Activated B cell treated with CpG ODN at 0.5 μM for 24 hours (primary cell): Measurements from ENCODE around the gene PHF2. TPM values are rescaled to one million over a fixed set of nuclear protein-coding genes. Genes with fewer than 3 reads are reported as not detected.

Source experiments
- ATAC-seq: fragments of 200-7000 bp; cut with Tn5 transposase; one replicate; pipeline ENCODE4 v1.10.0; 2021; ENCODE audit warnings: low read depth, mild to moderate bottlenecking, moderate library complexity
- CTCF ChIA-PET: fragments of 350-600 bp; sonication (Branson Sonifier 250); formaldehyde crosslinking; loops from one replicate; lab custom pipeline; 2021; ENCODE audit warnings: antibody characterized with exemption; lab: Charles Lee
- POLR2A ChIA-PET: fragments of 350-600 bp; sonication (Branson Sonifier 250); formaldehyde crosslinking; loops from one replicate; lab custom pipeline; 2021; ENCODE audit warnings: antibody characterized with exemption; lab: Charles Lee
- DNase-seq: peaks from one replicate; pipeline ENCODE4 v3.0.0; 2022
- H3K27ac Mint-ChIP-seq: one replicate; pipeline ENCODE4 v1.8.0; 2020; ENCODE audit warnings: mixed read lengths
- H3K27me3 Mint-ChIP-seq: one replicate; pipeline ENCODE4 v1.8.0; 2021; ENCODE audit warnings: mixed read lengths
- H3K36me3 Mint-ChIP-seq: one replicate; pipeline ENCODE4 v1.8.0; 2021; ENCODE audit warnings: low read depth, mixed read lengths
- H3K4me1 Mint-ChIP-seq: one replicate; pipeline ENCODE4 v1.8.0; 2021; ENCODE audit warnings: mixed read lengths
- H3K4me3 Mint-ChIP-seq: one replicate; pipeline ENCODE4 v1.8.0; 2020; ENCODE audit warnings: mild to moderate bottlenecking, mixed read lengths
- H3K9me3 Mint-ChIP-seq: one replicate; pipeline ENCODE4 v1.8.0; 2020; ENCODE audit warnings: mixed read lengths
- CTCF ChIP-seq: fragments of 200-600 bp; IDR thresholded peaks from one replicate; pipeline ENCODE4 v1.8.0; 2022; ENCODE audit warnings: antibody characterized with exemption, mild to moderate bottlenecking
- intact Hi-C: fragments of 100-400 bp; cut with micrococcal nuclease; formaldehyde crosslinking; loops from one replicate; pipeline ENCODE4 v1.15.1; 2024
- total RNA-seq: library from RNA; stranded (reverse); gene quantifications from 2 replicates; pipeline ENCODE4 v1.2.3, GENCODE V29; 2022

Gene PHF2
- total RNA-seq, 1 donor from 2014 or later = 18.2 TPM

- intact Hi-C loops = no loop called here
- ChIA-PET CTCF (no interaction called here), POLR2A (no interaction called here)
- ATAC-seq (no peak), DNase-seq (no peak)
- no peaks in the 10 kb centered on the region for H3K4me1 Mint-ChIP-seq
- no peak for TF ChIP-seq CTCF
- no peak overlapping the region for H3K4me3 Mint-ChIP-seq
- peaks cover 78% of the 10 kb centered on the region for H3K36me3 Mint-ChIP-seq
- no peaks in the 10 kb centered on the region for H3K27me3 Mint-ChIP-seq
- H3K27ac Mint-ChIP-seq = no peak overlapping the region
- H3K9me3 Mint-ChIP-seq = no peaks in the 10 kb centered on the region
Observed at GRCh38 chr9:93546356-93546755, 30.0 kb upstream of the PHF2 start.

- TF ChIP-seq CTCF = no peak
- ChIA-PET CTCF (interaction anchor here (0.9 to 1.4 kb wide), 2 partner anchors 17 to 238 kb away, joined by 3 to 6 read pairs; no protein-coding TSS in a partner anchor), POLR2A (no interaction called here)
- Mint-ChIP-seq H3K27ac (no peak overlapping the region), H3K4me3 (no peak overlapping the region), H3K9me3 (no peaks in the 10 kb centered on the region), H3K4me1 (no peaks in the 10 kb centered on the region), H3K36me3 (peaks cover 81% of the 10 kb centered on the region), H3K27me3 (no peaks in the 10 kb centered on the region)
- DNase-seq = no peak
- ATAC-seq = no peak
- intact Hi-C loops = no loop called here
Observed at GRCh38 chr9:93549611-93550010, 26.8 kb upstream of the PHF2 start.

GRCh38 chr9:93552923-93553322 is 23.5 kb upstream of the PHF2 start:
- TF ChIP-seq CTCF = no peak
- H3K27ac Mint-ChIP-seq = no peak overlapping the region
- POLR2A ChIA-PET = no interaction called here
- no peak for ATAC-seq
- H3K4me1 Mint-ChIP-seq = no peaks in the 10 kb centered on the region
- intact Hi-C loops = no loop called here
- H3K9me3 Mint-ChIP-seq = no peaks in the 10 kb centered on the region
- no peak for DNase-seq
- no peak overlapping the region for H3K4me3 Mint-ChIP-seq
- peaks cover 86% of the 10 kb centered on the region for H3K36me3 Mint-ChIP-seq
- CTCF ChIA-PET = no interaction called here
- no peaks in the 10 kb centered on the region for H3K27me3 Mint-ChIP-seq

- H3K36me3 Mint-ChIP-seq = peaks cover 90% of the 10 kb centered on the region
- intact Hi-C loops = no loop called here
- ChIA-PET POLR2A (no interaction called here), CTCF (no interaction called here)
- no peaks in the 10 kb centered on the region for H3K4me1 Mint-ChIP-seq
- ATAC-seq = no peak
- DNase-seq = no peak
- TF ChIP-seq CTCF = no peak
- no peak overlapping the region for H3K4me3 Mint-ChIP-seq
- H3K27me3 Mint-ChIP-seq = no peaks in the 10 kb centered on the region
- no peak overlapping the region for H3K27ac Mint-ChIP-seq
- no peaks in the 10 kb centered on the region for H3K9me3 Mint-ChIP-seq
Observed at GRCh38 chr9:93555370-93555769, 21.0 kb upstream of the PHF2 start.

GRCh38 chr9:93557366-93558137 is 18.8 kb upstream of the PHF2 start:
- H3K36me3 Mint-ChIP-seq = peaks cover 84% of the 10 kb centered on the region
- no peaks in the 10 kb centered on the region for H3K9me3 Mint-ChIP-seq
- no peaks in the 10 kb centered on the region for H3K27me3 Mint-ChIP-seq
- CTCF ChIA-PET = interaction anchor here (0.6 to 1.4 kb wide), 2 partner anchors 9 to 451 kb away, joined by 4 to 6 read pairs; no protein-coding TSS in a partner anchor
- H3K4me1 Mint-ChIP-seq = no peaks in the 10 kb centered on the region
- DNase-seq (no peak), ATAC-seq (no peak)
- no peak overlapping the region for H3K27ac Mint-ChIP-seq
- POLR2A ChIA-PET = interaction anchor here (0.6 kb wide), 1 partner anchor 385 kb away, joined by 3 read pairs; no protein-coding TSS in a partner anchor
- no peak overlapping the region for H3K4me3 Mint-ChIP-seq
- intact Hi-C loops = no loop called here
- no peak for TF ChIP-seq CTCF
